ENCODE data around the gene RAB42. TPM values are rescaled to one million over a fixed set of nuclear protein-coding genes. Genes with fewer than 3 reads are reported as not detected.
"Not testable (repeated sequence)": the region's sequence is repeated elsewhere in the genome, so short reads cannot be mapped to it uniquely, and the experiment has no call there.

The RAB42 gene
- total RNA-seq, 1 donor from 2014 or later: 1.6 TPM

- not testable (repeated sequence) for DNase-seq
Measured at GRCh38 chr1:28586585-28587391, 5.3 kb upstream of the RAB42 start.

- DNase-seq: no peak
Measured at GRCh38 chr1:28592321-28593071, 431 bp downstream of the RAB42 start.

GRCh38 chr1:28593988-28594356 lies 1.9 kb downstream of the RAB42 start:
- not testable (repeated sequence) for DNase-seq

- DNase-seq: not testable (repeated sequence)
Measured at GRCh38 chr1:28594686-28595411, 2.8 kb downstream of the RAB42 start.

- no peak for DNase-seq
Measured at GRCh38 chr1:28595412-28596191, 3.5 kb downstream of the RAB42 start.

- DNase-seq: not testable (repeated sequence)
Measured at GRCh38 chr1:28596276-28596675, 4.2 kb downstream of the RAB42 start.

GRCh38 chr1:28601696-28602095 lies 9.6 kb downstream of the RAB42 start:
- no peak for DNase-seq

GRCh38 chr1:28602536-28603439 lies 10.7 kb downstream of the RAB42 start:
- DNase-seq: peak; percentile 26

GRCh38 chr1:28604411-28604810 lies 12.3 kb downstream of the RAB42 start:
- DNase-seq: no peak

GRCh38 chr1:28604962-28605361 lies 12.9 kb downstream of the RAB42 start:
- no peak for DNase-seq

- DNase-seq: no peak
Measured at GRCh38 chr1:28606771-28607170, 14.7 kb downstream of the RAB42 start.

- no peak for DNase-seq
Measured at GRCh38 chr1:28613175-28613574, 21.1 kb downstream of the RAB42 start.

- DNase-seq: no peak
Measured at GRCh38 chr1:28631713-28632112, 39.6 kb downstream of the RAB42 start.

GRCh38 chr1:28632560-28632959 lies 40.5 kb downstream of the RAB42 start:
- no peak for DNase-seq

GRCh38 chr1:28640766-28641165 lies 48.7 kb downstream of the RAB42 start:
- no peak for DNase-seq

GRCh38 chr1:28642056-28642846 lies 50.2 kb downstream of the RAB42 start:
- DNase-seq: no peak

GRCh38 chr1:28642847-28643635 lies 51.0 kb downstream of the RAB42 start, which contains the start of gene TAF12:
TAF12 (minus strand) TSS chr1:28643067; CDS start chr1:28622081, 20,986 bp downstream.
- peak; percentile 90 for DNase-seq

GRCh38 chr1:28644494-28644893 lies 52.4 kb downstream of the RAB42 start:
- no peak for DNase-seq

Data from occipital lobe (tissue), 2 donors.